HFFc6 (cell line): Measurements from ENCODE around the gene PON1. TPM values are rescaled to one million over a fixed set of nuclear protein-coding genes. Genes with fewer than 3 reads are reported as not detected.

Experiments
- DNase-seq: peaks from one replicate; pipeline ENCODE4 v3.0.0-alpha.2; 2018
- H3K27ac Mint-ChIP-seq: 2 replicates; pipeline ENCODE4 v1.8.0; 2020; ENCODE audit warnings: mild to moderate bottlenecking, mixed read lengths
- H3K27me3 Mint-ChIP-seq: 2 replicates; pipeline ENCODE4 v1.8.0; 2021; ENCODE audit warnings: mild to moderate bottlenecking, moderate library complexity, mixed read lengths; ENCODE audit not compliant: insufficient read depth
- H3K36me3 Mint-ChIP-seq: 2 replicates; pipeline ENCODE4 v1.8.0; 2021; ENCODE audit warnings: low read depth, mixed read lengths
- H3K4me1 Mint-ChIP-seq: 2 replicates; pipeline ENCODE4 v1.8.0; 2020; ENCODE audit warnings: low read depth, mixed read lengths
- H3K4me3 Mint-ChIP-seq: 2 replicates; pipeline ENCODE4 v1.8.0; 2020; ENCODE audit warnings: mild to moderate bottlenecking, moderate library complexity, mixed read lengths
- H3K9me3 Mint-ChIP-seq: 2 replicates; pipeline ENCODE4 v1.8.0; 2020; ENCODE audit warnings: mild to moderate bottlenecking, mixed read lengths
- CTCF ChIP-seq: fragments of 200-600 bp; sonication (generic); IDR thresholded peaks from 2 replicates; pipeline ENCODE4 v1.5.0; 2021; ENCODE audit warnings: antibody characterized with exemption, mild to moderate bottlenecking
- total RNA-seq, 6 experiments: library from RNA; stranded (reverse); fragmentation: NEBNext Ultra II Directional; extraction: Animal tissue kit (Norgen Biotek cat#: 25700); gene quantifications; 2 replicates in 1 of 6; 3 replicates in 5 of 6; pipeline ENCODE4 v1.2.3, GENCODE V29; 2021

Gene PON1
- total RNA-seq, 6 experiments from 2014 or later, result not detected

- no peak overlapping the region for H3K27ac Mint-ChIP-seq
- 0 out of 2 replicates have a peak, but pooled peaks cover 8% of the 10 kb centered on the region for H3K9me3 Mint-ChIP-seq
- no peak for TF ChIP-seq CTCF
- no peaks in the 10 kb centered on the region for H3K27me3 Mint-ChIP-seq
- no peaks in the 10 kb centered on the region for H3K36me3 Mint-ChIP-seq
- no peak overlapping the region for H3K4me3 Mint-ChIP-seq
- no peak for DNase-seq
- H3K4me1 Mint-ChIP-seq, result no peaks in the 10 kb centered on the region
These were observed 4.8 kb downstream of the PON1 start for GRCh38 chr7:95319570-95319969.

GRCh38 chr7:95318501-95319100 lies 5.7 kb downstream of the PON1 start:
- Mint-ChIP-seq H3K4me1 (no peaks in the 10 kb centered on the region), H3K9me3 (peaks cover 8% of the 10 kb centered on the region; the same call in 1 of the 2 replicates), H3K4me3 (no peak overlapping the region), H3K36me3 (no peaks in the 10 kb centered on the region), H3K27ac (no peak overlapping the region), H3K27me3 (no peaks in the 10 kb centered on the region)
- TF ChIP-seq CTCF, result no peak
- DNase-seq, result no peak

GRCh38 chr7:95317966-95318365 lies 6.4 kb downstream of the PON1 start:
- Mint-ChIP-seq H3K27me3 (no peaks in the 10 kb centered on the region), H3K36me3 (no peaks in the 10 kb centered on the region), H3K9me3 (peaks cover 8% of the 10 kb centered on the region; the same call in 1 of the 2 replicates), H3K27ac (no peak overlapping the region), H3K4me1 (no peaks in the 10 kb centered on the region), H3K4me3 (no peak overlapping the region)
- no peak for TF ChIP-seq CTCF
- DNase-seq, result no peak

- TF ChIP-seq CTCF, result no peak
- H3K27me3 Mint-ChIP-seq, result no peaks in the 10 kb centered on the region
- peaks cover 8% of the 10 kb centered on the region; the same call in 1 of the 2 replicates for H3K9me3 Mint-ChIP-seq
- H3K27ac Mint-ChIP-seq, result no peak overlapping the region
- no peaks in the 10 kb centered on the region for H3K4me1 Mint-ChIP-seq
- H3K4me3 Mint-ChIP-seq, result no peak overlapping the region
- no peak for DNase-seq
- H3K36me3 Mint-ChIP-seq, result no peaks in the 10 kb centered on the region
These were observed 6.8 kb downstream of the PON1 start for GRCh38 chr7:95317546-95317945.

- H3K4me1 Mint-ChIP-seq, result no peaks in the 10 kb centered on the region
- peaks cover 8% of the 10 kb centered on the region; the same call in 1 of the 2 replicates for H3K9me3 Mint-ChIP-seq
- H3K4me3 Mint-ChIP-seq, result no peak overlapping the region
- DNase-seq, result no peak
- no peaks in the 10 kb centered on the region for H3K36me3 Mint-ChIP-seq
- H3K27me3 Mint-ChIP-seq, result no peaks in the 10 kb centered on the region
- H3K27ac Mint-ChIP-seq, result no peak overlapping the region
- no peak for TF ChIP-seq CTCF
These were observed 7.7 kb downstream of the PON1 start for GRCh38 chr7:95316588-95316987.
